KMS-11 (cell line): ENCODE results near the gene SHH.

Experiments used
- H2AFZ ChIP-seq: fragments of 200-600 bp; sonication (generic); 2 replicates; pipeline ENCODE4 v1.6.1; 2016; ENCODE audit warnings: antibody characterized with exemption, mixed run types, low read depth
- H3K27ac ChIP-seq: fragments of 200-600 bp; sonication (generic); 2 replicates; pipeline ENCODE4 v1.6.1; 2016; ENCODE audit warnings: mild to moderate bottlenecking, mixed run types
- H3K27me3 ChIP-seq: fragments of 200-600 bp; sonication (generic); 2 replicates; pipeline ENCODE4 v1.6.1; 2017; ENCODE audit warnings: mild to moderate bottlenecking, low read depth, mixed run types, moderate library complexity; ENCODE audit not compliant: insufficient read depth
- H3K36me3 ChIP-seq: fragments of 200-600 bp; sonication (generic); 2 replicates; pipeline ENCODE4 v1.6.1; 2017; ENCODE audit warnings: mild to moderate bottlenecking, mixed run types; ENCODE audit not compliant: insufficient read depth
- H3K4me1 ChIP-seq: fragments of 200-600 bp; sonication (generic); 2 replicates; pipeline ENCODE4 v1.6.1; 2016; ENCODE audit warnings: mild to moderate bottlenecking, low read depth, mixed run types; ENCODE audit not compliant: poor library complexity, severe bottlenecking
- H3K4me2 ChIP-seq: fragments of 200-600 bp; sonication (generic); 2 replicates; pipeline ENCODE4 v1.7.0; 2016; ENCODE audit warnings: mild to moderate bottlenecking, mixed run types
- H3K4me3 ChIP-seq: fragments of 200-600 bp; sonication (generic); IDR thresholded peaks from 2 replicates; pipeline ENCODE4 v1.6.1; 2017; ENCODE audit warnings: low read depth, low read length, mixed read lengths; ENCODE audit not compliant: insufficient read depth
- H3K79me2 ChIP-seq: fragments of 200-600 bp; sonication (generic); 2 replicates; pipeline ENCODE4 v1.6.1; 2016; ENCODE audit warnings: low read depth, mixed run types; ENCODE audit not compliant: insufficient read depth
- H3K9ac ChIP-seq: fragments of 200-600 bp; sonication (generic); 2 replicates; pipeline ENCODE4 v1.6.1; 2016; ENCODE audit warnings: mild to moderate bottlenecking, mixed run types
- H4K20me1 ChIP-seq: fragments of 200-600 bp; sonication (generic); 2 replicates; pipeline ENCODE4 v1.6.1; 2016; ENCODE audit warnings: mild to moderate bottlenecking, mixed run types; ENCODE audit not compliant: insufficient read depth
- TF ChIP-seq, protein P1 (sequence below): fragments of 200-600 bp; sonication (generic); conservative IDR thresholded peaks from 2 replicates; pipeline ENCODE4 v1.6.1; 2017; ENCODE audit warnings: low read depth, mild to moderate bottlenecking, antibody characterized with exemption, low read length, moderate library complexity, mixed read lengths

SHH gene

DNA sequence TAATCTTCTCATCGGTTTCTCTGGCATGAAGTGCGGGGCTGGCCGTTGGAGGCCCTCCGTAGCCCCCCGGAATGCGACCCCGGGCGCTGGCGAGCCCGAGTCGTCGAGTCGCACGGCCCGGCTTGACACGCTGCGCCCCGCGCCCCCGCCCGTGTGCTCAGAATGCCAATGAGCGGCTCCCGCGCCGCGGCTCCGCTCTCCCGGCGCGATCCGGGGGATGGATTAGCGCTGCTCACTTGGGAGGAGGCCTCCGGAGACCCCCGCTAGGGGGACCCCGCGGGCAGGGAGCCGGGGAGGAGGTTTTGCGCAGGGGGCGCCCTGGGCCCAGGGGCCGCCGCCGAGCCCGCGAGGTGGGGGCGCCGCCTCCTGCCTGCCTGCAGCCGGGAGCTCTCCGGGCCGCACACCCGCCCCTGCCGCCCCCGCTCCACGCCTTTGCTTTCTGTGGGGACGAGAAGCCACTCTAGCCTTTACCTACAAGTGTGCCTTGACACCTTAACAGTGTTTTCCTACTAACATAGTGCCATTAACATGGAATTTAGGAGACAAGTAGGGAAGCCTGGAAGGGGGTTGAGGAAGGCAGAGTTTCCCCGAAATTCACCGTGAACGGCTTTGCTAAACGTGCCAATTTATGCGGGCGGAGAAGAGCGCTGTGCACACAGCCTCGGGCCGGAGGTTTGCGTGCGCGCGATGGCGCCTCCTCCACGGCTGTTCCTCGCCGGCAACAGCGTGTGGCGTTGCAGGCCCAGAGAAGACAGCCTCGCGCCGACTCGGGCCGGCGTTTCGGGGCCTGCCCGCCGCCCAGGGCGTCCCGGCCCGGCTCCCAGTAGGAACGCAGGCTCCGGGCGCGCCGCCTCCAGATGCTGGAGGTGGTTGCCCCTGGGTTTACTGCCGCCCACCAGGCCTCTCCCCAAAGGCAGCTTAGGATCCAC, 7.1 kb downstream of the SHH start:
- no peaks in the 10 kb centered on the region for H3K79me2 ChIP-seq
- peaks cover 36% of the 10 kb centered on the region for H3K27me3 ChIP-seq
- H3K9ac ChIP-seq: peak overlapping the region; percentile 67
- H3K4me2 ChIP-seq: peak overlapping the region; percentile 99
- peak overlapping the region; percentile 99 for H2AFZ ChIP-seq
- no peaks in the 10 kb centered on the region for H3K36me3 ChIP-seq
- H4K20me1 ChIP-seq: no peaks in the 10 kb centered on the region
- H3K4me3 ChIP-seq: peak overlapping the region; percentile 79
- TF ChIP-seq, protein P1, sequence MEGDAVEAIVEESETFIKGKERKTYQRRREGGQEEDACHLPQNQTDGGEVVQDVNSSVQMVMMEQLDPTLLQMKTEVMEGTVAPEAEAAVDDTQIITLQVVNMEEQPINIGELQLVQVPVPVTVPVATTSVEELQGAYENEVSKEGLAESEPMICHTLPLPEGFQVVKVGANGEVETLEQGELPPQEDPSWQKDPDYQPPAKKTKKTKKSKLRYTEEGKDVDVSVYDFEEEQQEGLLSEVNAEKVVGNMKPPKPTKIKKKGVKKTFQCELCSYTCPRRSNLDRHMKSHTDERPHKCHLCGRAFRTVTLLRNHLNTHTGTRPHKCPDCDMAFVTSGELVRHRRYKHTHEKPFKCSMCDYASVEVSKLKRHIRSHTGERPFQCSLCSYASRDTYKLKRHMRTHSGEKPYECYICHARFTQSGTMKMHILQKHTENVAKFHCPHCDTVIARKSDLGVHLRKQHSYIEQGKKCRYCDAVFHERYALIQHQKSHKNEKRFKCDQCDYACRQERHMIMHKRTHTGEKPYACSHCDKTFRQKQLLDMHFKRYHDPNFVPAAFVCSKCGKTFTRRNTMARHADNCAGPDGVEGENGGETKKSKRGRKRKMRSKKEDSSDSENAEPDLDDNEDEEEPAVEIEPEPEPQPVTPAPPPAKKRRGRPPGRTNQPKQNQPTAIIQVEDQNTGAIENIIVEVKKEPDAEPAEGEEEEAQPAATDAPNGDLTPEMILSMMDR: peak; percentile 93
- H3K4me1 ChIP-seq: peaks cover 13% of the 10 kb centered on the region
- peak overlapping the region; percentile 34; the same call in 1 of the 2 replicates for H3K27ac ChIP-seq

DNA sequence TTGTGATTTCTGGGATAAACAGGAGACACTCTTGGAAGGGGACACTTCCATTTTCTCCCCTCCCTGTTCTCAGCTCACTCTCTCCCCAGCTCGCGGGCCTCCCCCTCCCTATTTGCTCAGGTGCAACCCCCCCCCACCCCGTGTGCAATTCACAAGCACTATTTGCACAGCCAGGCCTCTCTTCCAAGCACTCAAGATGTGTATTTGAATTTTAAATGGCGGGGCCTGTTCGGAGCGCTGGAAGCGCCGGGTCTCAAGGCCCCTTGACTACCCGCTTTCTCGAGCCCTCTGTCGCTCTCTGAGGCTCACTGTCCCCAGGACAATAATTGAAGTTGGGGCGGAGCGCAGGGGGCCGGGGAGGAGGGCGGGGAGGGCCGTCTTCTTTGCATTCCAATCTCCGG, 7.8 kb downstream of the SHH start:
- no peak overlapping the region; the same call in 1 of the 2 replicates for H3K9ac ChIP-seq
- peaks cover 31% of the 10 kb centered on the region for H3K27me3 ChIP-seq
- H3K4me2 ChIP-seq: peak overlapping the region; percentile 99

DNA sequence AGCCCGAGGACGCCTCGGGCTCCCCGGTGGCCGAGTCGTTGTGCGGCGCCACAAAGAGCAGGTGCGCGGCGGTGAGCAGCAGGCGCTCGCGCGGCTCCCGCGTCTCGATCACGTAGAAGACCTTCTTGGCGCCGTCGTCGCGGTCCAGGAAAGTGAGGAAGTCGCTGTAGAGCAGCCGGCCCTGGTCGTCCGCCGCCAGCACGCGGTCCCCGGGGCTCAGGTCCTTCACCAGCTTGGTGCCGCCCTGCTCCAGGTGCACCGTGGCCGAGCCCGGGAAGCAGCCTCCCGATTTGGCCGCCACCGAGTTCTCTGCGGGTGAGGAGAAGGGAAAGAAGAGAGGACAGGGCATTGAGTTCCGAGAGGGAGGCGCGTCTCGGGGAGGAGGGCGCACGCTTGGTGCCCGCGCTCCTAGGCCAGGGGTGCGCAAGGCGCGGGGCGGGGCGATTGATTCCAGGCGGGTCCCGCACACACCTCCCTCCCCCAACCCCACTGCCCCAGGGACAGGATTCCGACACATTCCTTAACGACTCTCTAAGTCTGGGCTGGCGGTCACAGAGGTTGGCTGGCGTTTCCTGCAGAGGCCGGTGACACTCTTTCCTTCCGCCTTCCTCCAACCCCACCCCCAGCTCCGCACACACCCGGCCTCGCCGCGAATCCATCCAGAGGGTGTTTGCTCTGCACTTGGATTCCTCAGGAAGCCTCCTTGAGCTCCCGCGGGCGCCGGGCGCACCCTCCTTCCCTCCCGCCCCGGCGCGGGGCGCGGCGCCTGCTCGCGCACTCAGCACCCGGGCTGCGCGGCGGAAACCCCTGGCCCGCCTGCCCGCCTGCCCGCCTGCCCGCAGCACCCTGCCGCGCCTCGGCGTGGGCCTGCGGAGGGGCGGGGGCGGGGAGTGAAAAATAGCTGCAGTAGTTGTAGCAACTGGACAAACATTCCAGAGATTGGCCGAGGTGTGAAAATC, 8.6 kb downstream of the SHH start:
- H3K27ac ChIP-seq: no peak overlapping the region
- H3K36me3 ChIP-seq: no peaks in the 10 kb centered on the region
- H3K9ac ChIP-seq: no peak overlapping the region; the same call in 1 of the 2 replicates
- H2AFZ ChIP-seq: peak overlapping the region; percentile 99
- no peaks in the 10 kb centered on the region for H3K79me2 ChIP-seq
- peak overlapping the region; percentile 99 for H3K4me2 ChIP-seq
- peaks cover 24% of the 10 kb centered on the region for H3K27me3 ChIP-seq
- TF ChIP-seq, protein P1: no peak
- peaks cover 13% of the 10 kb centered on the region for H3K4me1 ChIP-seq
- H3K4me3 ChIP-seq: no peak overlapping the region
- H4K20me1 ChIP-seq: no peaks in the 10 kb centered on the region

More for the DNA sequence above, 7.8 kb downstream of the SHH start:
- H2AFZ ChIP-seq: peak overlapping the region; percentile 99
- H4K20me1 ChIP-seq: no peaks in the 10 kb centered on the region
- H3K36me3 ChIP-seq: no peaks in the 10 kb centered on the region
- no peak overlapping the region for H3K27ac ChIP-seq
- H3K4me3 ChIP-seq: no peak overlapping the region
- H3K4me1 ChIP-seq: peaks cover 13% of the 10 kb centered on the region
- H3K79me2 ChIP-seq: no peaks in the 10 kb centered on the region
- TF ChIP-seq, protein P1: no peak

DNA sequence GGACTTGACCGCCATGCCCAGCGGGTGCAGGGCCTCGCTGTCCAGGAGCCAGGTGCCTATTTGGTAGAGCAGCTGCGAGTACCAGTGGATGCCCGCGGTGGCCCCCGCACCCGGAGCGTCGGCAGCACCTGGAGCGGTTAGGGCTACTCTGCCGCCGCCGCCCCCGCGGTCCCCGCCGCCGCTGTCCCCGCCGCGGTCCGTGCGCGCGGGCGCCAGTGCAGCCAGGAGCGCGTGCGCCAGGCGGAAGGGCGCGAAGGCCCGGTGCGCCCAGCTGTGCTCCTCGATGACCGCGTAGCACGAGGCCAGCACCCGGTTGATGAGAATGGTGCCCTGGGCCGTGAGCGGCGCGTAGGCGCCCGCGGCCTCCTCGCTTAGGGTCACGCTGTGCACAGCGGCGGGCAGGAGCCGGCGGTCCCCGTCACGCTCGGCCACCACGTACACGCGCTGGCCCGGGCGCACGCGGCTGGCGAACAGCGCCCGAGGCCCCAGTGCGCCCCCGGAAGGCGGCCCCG, 9.3 kb downstream of the SHH start:
- Histone ChIP-seq H3K4me1 (peaks cover 13% of the 10 kb centered on the region), H4K20me1 (no peaks in the 10 kb centered on the region), H3K79me2 (no peaks in the 10 kb centered on the region), H3K36me3 (no peaks in the 10 kb centered on the region), H3K27me3 (peaks cover 16% of the 10 kb centered on the region), H2AFZ (no peak overlapping the region), H3K9ac (no peak overlapping the region), H3K4me3 (no peak overlapping the region), H3K4me2 (no peak overlapping the region), H3K27ac (no peak overlapping the region)
- TF ChIP-seq, protein P1: no peak
